Heart right ventricle (tissue), 16 donors: Measurements from ENCODE around the gene FAM222B. TPM values are rescaled to one million over a fixed set of nuclear protein-coding genes. Genes with fewer than 3 reads are reported as not detected.

ENCODE experiments used
- ATAC-seq, 8 donors: fragments of 200-7000 bp; cut with Tn5 transposase; one replicate each; pipeline ENCODE4 v1.9.1; 2020; ENCODE audit warnings: mild to moderate bottlenecking in 8 of 8, moderate library complexity in 8 of 8, moderate number of reproducible peaks in 1 of 8
- DNase-seq, 2 donors: peaks; one replicate each; pipeline ENCODE4 v3.0.0-alpha.2; 2020
- H3K27ac ChIP-seq, 10 donors: fragments of 200-600 bp; sonication (generic) in 2 of 10; one replicate each; pipeline versions ENCODE4 v1.5.0 to v1.8.0; 2020 to 2022; ENCODE audit warnings: mild to moderate bottlenecking in 3 of 10
- H3K27me3 ChIP-seq, 7 donors: fragments of 200-600 bp; one replicate each; pipeline ENCODE4 v1.8.0; 2021 to 2022; ENCODE audit warnings: mild to moderate bottlenecking in 2 of 7
- H3K36me3 ChIP-seq, 9 donors: fragments of 200-600 bp; sonication (generic) in 1 of 9; one replicate each; pipeline versions ENCODE4 v1.5.0 to v1.8.0; 2020 to 2022; ENCODE audit warnings: mild to moderate bottlenecking in 2 of 9
- H3K4me1 ChIP-seq, 9 donors: fragments of 200-600 bp; sonication (generic) in 1 of 9; one replicate each; pipeline versions ENCODE4 v1.5.0 to v1.8.0; 2020 to 2022; ENCODE audit warnings: mild to moderate bottlenecking in 4 of 9
- H3K4me3 ChIP-seq, 10 donors: fragments of 200-600 bp; sonication (generic) in 2 of 10; one replicate each; pipeline versions ENCODE4 v1.5.0 to v1.8.0; 2020 to 2022; ENCODE audit warnings: mild to moderate bottlenecking in 7 of 10, moderate library complexity in 2 of 10
- H3K9me3 ChIP-seq, 11 donors: fragments of 200-600 bp in 10 of 11; sonication (generic) in 2 of 11; one replicate each; pipeline versions ENCODE4 v1.5.0 to v1.8.0; 2013 to 2022; ENCODE audit warnings: mild to moderate bottlenecking in 2 of 11, control low read depth in 1 of 11, moderate library complexity in 1 of 11
- WGBS, 2 donors: extraction: QIAGEN DNeasy Blood & Tissue Kit; methylation state at CpG; one replicate each; pipeline ENCODE4 v1.1.7; 2013; ENCODE audit warnings: inconsistent platforms in 1 of 2; 5-methylcytosine and 5-hydroxymethylcytosine counted together
- intact Hi-C, 10 donors: fragments of 100-400 bp; cut with DNase I; formaldehyde crosslinking; loops; one replicate each; pipeline versions ENCODE4 v1.11.1 to v1.14.2; 2022
- polyA plus RNA-seq, 2 donors: library from polyadenylated mRNA; stranded (reverse); fragments of 200-250 nt; gene quantifications; one replicate each; pipeline ENCODE4 v1.2.3, GENCODE V29; 2013
- total RNA-seq, 10 donors: library from RNA; stranded (reverse); fragmentation: NEBNext Ultra II Directional in 3 of 10; extraction: Animal tissue kit (Norgen Biotek cat#: 25700) in 3 of 10; gene quantifications; one replicate each; pipeline versions ENCODE4 v1.2.1 to v1.2.4, GENCODE V29; 2021 to 2023
- TF ChIP-seq, protein P1 (sequence below), 9 donors: fragments of 200-600 bp; sonication (generic) in 2 of 9; IDR thresholded peaks; one replicate each; pipeline versions ENCODE4 v1.5.0 to v1.8.0; 2021 to 2022; ENCODE audit warnings: antibody characterized with exemption in 9 of 9, mild to moderate bottlenecking in 5 of 9, moderate library complexity in 1 of 9
- donor health status: Arrhythmogenic right ventricular cardiomyopathy.
- donor health status: ischemic (EF 13 %, LVEDD 7.1; RV severe dilation, severe dysfunction).
- donor health status: healthy with polysubstance abuse.
- donor health status: DM: no; HTN: yes; CAD: no.
- donor health status: DM: no; HTN: no; CAD: no.
- donor health status: ischemic (EF 25% LVEDD 6.9; RV normal size, moderate dysfunction).
- donor health status: ischemic (EF 25% LVEDD 5.7; RV mildly dilated, moderate dysfunction).
- donor health status: healthy.
- donor health status: DM: yes; HTN: yes; CAD: no.
- donor health status: Ischemic cardiomyopathy.
- donor health status: ischemic (EF 35%, LVEDD 5.7; RV mildly dilated, moderate dysfunction).
- donor health status: nonischemic (EF 11% LVEDD 7.7; RV severe dilation, severe dysfunction).
- donor health status: DM: yes; HTN: yes; CAD: no.
- donor health status: PGD.
- donor health status: ischemic (EF 29% LVEDD 5.4; RV normal size, mild dysfunction).
- donor health status: nonischemic (EF 23%, LVEDD 6.1; RV moderate dilation, normal function).

Gene FAM222B
- total and polyA plus RNA-seq, 12 donors = 8.7 to 19.4 (median 15.3) TPM

DNA sequence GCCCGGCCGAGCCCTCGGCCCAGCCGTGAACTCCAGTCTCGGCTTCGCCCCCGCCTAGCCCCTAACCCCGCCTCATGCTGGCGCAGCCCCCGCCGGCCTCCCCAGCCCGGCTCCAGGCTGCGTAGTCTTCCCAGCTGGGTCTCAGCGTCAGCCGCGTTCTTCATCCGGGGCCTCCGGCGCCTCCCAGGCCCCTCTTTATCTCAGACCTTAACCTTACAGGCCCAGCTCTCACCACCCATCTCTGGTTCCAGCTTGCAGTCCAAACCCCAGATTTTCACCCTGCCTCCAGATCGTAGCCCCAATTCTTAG, 130.9 kb downstream of the FAM222B start, which contains the start of gene PROCA1:
Gene PROCA1, minus strand, starts transcription at position 166 of the 309 bp plus-strand sequence. CDS start 228 bp downstream, outside the sequence.
- H3K27me3 ChIP-seq = peaks cover 0 to 3% (median 0%) of the 10 kb centered on the region in 7 donors
- no peak for DNase-seq
- peaks cover 0 to 24% (median 0%) of the 10 kb centered on the region in 9 donors for H3K36me3 ChIP-seq
- peak in 7 of 8 donors; percentile 27 to 46 (median 36) for ATAC-seq
- no peaks in the 10 kb centered on the region for H3K9me3 ChIP-seq
- peak within 1 kb of the TSS; percentile 68 to 95 (median 90) for H3K27ac ChIP-seq
- peak within 1 kb of the TSS; percentile 45 to 88 (median 66) for H3K4me3 ChIP-seq
- TF ChIP-seq, protein P1, sequence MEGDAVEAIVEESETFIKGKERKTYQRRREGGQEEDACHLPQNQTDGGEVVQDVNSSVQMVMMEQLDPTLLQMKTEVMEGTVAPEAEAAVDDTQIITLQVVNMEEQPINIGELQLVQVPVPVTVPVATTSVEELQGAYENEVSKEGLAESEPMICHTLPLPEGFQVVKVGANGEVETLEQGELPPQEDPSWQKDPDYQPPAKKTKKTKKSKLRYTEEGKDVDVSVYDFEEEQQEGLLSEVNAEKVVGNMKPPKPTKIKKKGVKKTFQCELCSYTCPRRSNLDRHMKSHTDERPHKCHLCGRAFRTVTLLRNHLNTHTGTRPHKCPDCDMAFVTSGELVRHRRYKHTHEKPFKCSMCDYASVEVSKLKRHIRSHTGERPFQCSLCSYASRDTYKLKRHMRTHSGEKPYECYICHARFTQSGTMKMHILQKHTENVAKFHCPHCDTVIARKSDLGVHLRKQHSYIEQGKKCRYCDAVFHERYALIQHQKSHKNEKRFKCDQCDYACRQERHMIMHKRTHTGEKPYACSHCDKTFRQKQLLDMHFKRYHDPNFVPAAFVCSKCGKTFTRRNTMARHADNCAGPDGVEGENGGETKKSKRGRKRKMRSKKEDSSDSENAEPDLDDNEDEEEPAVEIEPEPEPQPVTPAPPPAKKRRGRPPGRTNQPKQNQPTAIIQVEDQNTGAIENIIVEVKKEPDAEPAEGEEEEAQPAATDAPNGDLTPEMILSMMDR (IDR thresholded peaks at IDR 0.05) = no peak
- WGBS, 2 donors = 0 to 2% methylated on average over 20 of the region's 20 CpGs
- intact Hi-C loops = no loop called here
- H3K4me1 ChIP-seq = peaks cover 0 to 34% (median 22%) of the 10 kb centered on the region in 9 donors

DNA sequence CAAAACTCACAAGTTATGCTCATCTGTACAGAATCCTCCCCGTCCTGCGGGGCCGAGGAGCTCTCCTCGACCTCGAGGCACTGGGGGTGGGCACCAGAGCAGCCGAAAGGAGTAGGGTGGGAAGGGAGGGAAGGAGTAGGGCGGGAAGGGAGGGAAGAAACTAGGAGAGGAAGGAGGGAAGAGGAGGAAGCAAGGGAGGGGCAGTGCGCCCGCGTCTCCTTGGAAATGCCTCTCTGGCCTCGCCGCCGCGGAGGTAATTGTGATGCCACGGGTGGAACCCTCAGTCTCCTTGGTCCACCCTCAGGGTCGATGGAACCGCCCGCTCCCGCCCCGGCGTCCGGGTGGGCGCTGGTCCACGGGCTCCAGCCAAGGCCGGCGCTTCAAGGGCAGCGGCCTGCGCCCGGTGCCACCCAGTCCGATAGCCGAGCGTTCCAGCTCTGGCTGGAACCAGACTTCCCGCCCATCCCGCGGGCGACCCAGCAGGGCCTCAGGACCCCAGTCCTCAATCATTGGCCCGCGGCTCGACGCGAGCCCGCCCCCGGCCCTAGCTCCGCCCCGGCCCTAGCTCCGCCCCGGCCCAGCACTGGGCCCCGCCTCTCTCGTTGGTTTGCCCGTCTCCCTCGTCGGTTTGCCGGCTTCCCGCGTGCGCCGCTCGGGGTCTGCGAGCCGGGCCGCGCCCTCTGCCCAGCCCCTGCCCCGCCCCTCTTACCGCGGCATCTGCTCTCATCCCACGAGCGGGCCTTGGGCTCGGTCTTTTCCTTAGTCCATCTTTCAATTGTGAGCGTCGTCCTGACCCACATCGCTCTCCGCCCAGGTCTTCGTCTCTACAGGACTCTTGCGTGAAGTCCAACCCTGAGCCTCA, 131.5 kb downstream of the FAM222B start:
- Histone ChIP-seq H3K4me1 (peaks cover 0 to 28% (median 18%) of the 10 kb centered on the region in 9 donors), H3K27ac (peak overlapping the region; percentile 68 to 95 (median 90)), H3K9me3 (no peaks in the 10 kb centered on the region), H3K36me3 (peaks cover 0 to 24% (median 0%) of the 10 kb centered on the region in 9 donors), H3K4me3 (peak overlapping the region; percentile 45 to 88 (median 66)), H3K27me3 (no peaks in the 10 kb centered on the region)
- TF ChIP-seq, protein P1 (IDR thresholded peaks at IDR 0.05) = no peak
- intact Hi-C loops = loop anchor here in 1 of 10 donors (1.0 kb wide), 1 partner anchor 49 kb away; the partner anchor contains the start of gene SUPT6H
- DNase-seq = peak; percentile 86 to 92
- peak; percentile 93 to 96 (median 94) for ATAC-seq
- WGBS, 2 donors = 1% methylated on average over 74 of the region's 74 CpGs

DNA sequence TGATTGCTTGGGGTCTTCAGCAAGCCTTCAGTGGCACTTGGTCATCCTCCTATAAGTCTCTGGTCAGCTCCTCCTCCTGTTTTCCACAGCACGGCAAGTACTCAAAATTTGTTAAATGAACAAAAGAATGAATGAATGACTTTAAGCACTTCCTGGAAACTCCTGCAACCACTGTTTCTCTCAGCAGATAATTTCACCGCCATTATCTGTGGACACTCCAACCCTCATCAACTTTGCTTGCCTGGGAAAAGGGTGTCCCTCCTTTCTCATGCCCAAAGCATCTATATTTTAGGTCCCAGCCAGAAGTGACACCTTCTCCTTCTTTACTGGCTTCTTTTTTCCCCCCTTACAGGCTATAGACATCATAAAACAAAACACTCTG, 135.3 kb downstream of the FAM222B start:
- peaks cover 0 to 21% (median 16%) of the 10 kb centered on the region in 9 donors for H3K4me1 ChIP-seq
- H3K4me3 ChIP-seq = no peak overlapping the region
- intact Hi-C loops = loop anchor here in 3 of 10 donors (5.0 kb wide), 2 partner anchors 40 to 45 kb away; partner anchors contain the start of genes SDF2 (in 2 of the 3) and SUPT6H (in 2 of the 3)
- TF ChIP-seq, protein P1 (IDR thresholded peaks at IDR 0.05) = no peak
- peaks cover 0 to 28% (median 11%) of the 10 kb centered on the region in 9 donors for H3K36me3 ChIP-seq
- DNase-seq (no peak), ATAC-seq (no peak)
- no peaks in the 10 kb centered on the region for H3K27me3 ChIP-seq
- H3K9me3 ChIP-seq = no peaks in the 10 kb centered on the region
- WGBS, 2 donors = 75 to 85% methylated on average over 2 of the region's 2 CpGs
- no peak overlapping the region for H3K27ac ChIP-seq

DNA sequence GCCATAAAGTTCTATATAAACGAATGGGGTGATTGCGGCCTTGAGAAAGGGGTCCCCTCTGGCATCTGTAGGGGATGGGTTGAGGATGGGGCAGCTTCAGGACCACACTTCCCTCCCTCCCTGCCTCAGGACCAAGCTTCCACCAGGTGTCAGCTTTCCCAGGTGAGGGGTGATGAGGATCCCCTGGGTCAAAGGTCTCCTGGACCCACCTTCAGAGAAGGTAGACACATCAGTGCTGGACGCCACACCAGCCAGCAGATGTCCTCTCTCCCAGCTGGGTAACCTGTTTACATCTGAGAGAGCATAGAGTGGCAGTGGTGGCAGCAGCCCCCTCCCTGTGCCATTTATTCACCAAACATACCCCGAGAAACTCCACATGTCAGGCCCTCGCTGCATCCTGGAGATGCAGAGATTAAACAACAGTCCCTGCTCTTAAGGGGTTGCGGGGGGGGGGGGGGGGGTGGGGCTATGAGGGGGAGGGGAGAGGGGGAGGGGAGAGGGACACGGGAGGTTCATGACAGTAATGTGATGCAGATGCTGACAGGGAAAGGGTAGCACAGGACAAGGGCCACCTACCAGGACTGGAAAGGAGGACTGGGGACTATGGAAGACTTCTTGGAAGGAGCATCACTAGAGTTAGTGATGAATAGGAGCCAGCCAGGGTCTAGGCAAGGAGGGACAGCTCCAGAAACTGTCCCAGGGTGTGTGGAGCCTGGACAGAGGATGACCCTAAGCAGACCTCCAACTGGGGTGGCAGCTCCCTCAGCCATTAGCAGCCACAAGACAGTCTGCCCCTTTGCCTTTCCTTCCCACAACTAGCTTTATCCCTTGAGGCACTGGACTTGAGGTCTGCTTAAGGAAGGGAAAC, 135.9 kb downstream of the FAM222B start:
- peaks cover 0 to 34% (median 17%) of the 10 kb centered on the region in 9 donors for H3K36me3 ChIP-seq
- intact Hi-C loops = loop anchor here in 3 of 10 donors (5.0 kb wide), 2 partner anchors 39 to 44 kb away; partner anchors contain the start of genes SDF2 (in 2 of the 3) and SUPT6H (in 2 of the 3)
- ATAC-seq (no peak), DNase-seq (no peak)
- H3K27ac ChIP-seq = no peak overlapping the region
- H3K4me1 ChIP-seq = peaks cover 0 to 14% (median 10%) of the 10 kb centered on the region in 9 donors
- no peaks in the 10 kb centered on the region for H3K27me3 ChIP-seq
- TF ChIP-seq, protein P1 (IDR thresholded peaks at IDR 0.05) = no peak
- no peak overlapping the region for H3K4me3 ChIP-seq
- 63 to 66% methylated on average over 6 of the region's 7 CpGs for WGBS, 2 donors
- no peaks in the 10 kb centered on the region for H3K9me3 ChIP-seq
